NCI-H1092 treated with DMSO at 0.1 percent for 48 hours (cell line): ENCODE data around the gene CTNNA2.
"Not testable (repeated sequence)": the region's sequence is repeated elsewhere in the genome, so short reads cannot be mapped to it uniquely, and the experiment has no call there.

Experiments used
- DNase-seq: peaks from one replicate; lab custom pipeline; 2025; lab: John Stamatoyannopoulos, UW

CTNNA2 gene

DNA sequence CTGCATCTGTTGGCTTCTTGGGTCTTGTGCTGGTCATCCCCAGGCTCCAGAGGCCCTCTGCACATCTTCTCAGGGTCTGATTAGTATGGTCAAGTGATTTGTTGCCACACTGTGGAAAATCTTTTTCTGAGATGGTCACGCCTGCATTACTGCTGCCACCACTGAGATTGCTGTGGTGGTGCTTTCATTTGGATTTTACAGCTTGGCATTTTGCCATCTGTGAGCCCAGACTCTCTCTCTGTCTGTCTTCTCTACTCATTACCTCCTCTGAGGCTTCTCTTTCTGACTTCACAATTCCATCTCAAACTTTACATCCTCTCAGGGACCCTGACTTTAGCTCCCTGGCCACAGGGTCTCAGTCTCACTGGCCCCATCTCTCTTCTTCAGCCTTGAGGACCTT lies 637.1 kb downstream of the CTNNA2 start:
- no peak for DNase-seq

DNA sequence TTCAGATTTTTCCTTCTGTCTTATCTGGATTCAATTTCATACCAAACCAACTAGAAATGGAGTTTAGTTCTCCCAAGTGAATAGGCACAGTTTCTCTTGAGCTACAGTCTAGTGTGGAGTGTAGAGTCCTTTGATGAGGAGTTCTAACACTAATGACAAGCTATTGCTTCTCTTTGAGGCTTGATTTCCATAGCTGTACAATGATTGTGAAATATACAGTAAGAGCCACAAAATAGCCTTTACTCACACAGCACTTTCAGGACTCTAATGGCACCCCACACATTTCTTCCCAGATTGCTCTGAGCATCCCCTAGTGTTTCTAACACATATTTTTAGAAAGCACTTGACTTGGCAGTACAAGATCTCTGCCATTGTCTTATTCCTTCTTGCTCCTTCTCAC lies 638.4 kb downstream of the CTNNA2 start:
- DNase-seq, result no peak

GRCh38 chr2:80151651-80152050 lies 638.8 kb downstream of the CTNNA2 start:
- DNase-seq, result no peak

GRCh38 chr2:80153151-80153550 lies 640.3 kb downstream of the CTNNA2 start:
- DNase-seq, result no peak

GRCh38 chr2:80153768-80154167 lies 640.9 kb downstream of the CTNNA2 start:
- no peak for DNase-seq

DNA sequence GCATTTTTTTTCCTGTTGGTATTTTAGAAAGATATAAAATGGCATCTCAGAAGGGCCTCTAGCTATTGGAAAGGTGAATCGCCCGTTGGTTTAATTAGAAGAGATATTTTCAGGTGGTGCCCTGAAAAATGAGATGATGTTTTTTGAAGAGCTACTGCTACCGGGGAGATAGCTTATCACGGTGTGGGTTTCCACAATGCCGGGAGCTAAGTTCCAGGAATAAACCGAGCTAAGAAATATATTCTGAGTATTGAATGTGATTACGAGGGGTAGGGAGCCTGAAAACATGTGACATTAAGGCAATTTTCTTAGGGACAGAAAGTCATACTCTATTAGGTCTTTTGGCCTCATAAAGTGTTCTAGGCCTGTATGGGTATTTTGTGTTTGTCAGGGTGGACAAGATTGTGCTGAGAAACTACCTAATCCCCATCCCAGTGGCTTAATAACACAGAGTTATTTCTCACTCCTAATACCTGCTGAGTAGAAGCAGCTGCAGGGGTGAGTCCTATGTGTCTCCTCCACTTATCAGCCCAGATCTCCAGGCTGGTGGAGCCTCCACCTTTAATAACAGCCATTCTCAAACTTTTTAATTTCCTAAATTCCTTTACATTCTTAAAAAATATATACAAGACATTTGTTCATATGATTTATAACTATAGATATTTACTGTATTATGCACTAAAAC lies 641.5 kb downstream of the CTNNA2 start:
- DNase-seq, result no peak

GRCh38 chr2:80164375-80164774 lies 651.5 kb downstream of the CTNNA2 start:
- no peak for DNase-seq

GRCh38 chr2:80166483-80167171 lies 653.8 kb downstream of the CTNNA2 start:
- no peak for DNase-seq

DNA sequence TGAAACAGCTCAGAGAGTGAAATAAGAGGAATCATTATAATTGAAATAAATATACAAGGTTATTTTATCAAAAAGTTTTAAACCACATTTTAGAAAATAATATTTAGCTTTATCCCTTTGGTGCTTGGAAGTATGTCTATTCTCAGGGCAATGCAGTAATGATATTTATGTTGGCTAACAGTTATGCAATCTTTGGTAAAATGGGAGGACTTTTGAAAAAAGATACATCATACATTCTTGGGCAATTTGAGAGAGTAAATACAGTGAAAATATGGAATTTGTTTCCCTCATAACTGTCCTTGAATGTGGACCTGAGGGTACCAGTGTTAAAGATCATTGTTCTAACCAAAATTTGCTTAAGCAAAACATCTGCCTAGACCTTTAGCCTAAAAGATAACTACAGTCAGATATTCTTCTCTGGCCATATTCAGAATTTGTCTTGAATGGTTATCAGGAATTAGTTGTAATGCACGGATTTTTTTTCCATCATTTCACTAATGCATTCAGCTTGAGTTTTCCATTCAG lies 654.5 kb downstream of the CTNNA2 start:
- DNase-seq, result no peak

DNA sequence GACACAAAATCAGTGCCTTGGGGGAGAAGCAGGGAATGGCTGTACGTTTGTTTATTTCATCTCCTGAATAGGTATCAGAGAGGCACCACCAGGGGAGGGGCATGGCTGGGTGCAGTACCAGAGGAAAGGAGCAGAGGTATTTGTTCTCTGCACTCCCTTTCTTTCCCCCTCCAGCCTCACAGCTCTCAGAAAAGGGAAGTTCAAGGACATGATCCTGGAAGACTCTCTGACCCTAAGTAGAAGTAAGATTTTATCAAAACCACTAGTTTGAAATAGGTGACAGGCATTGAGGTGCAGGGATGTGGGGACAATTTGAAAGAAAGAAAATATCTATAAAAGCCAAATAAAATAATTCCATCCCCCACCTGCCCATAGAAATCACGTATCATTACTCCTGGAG lies 655.2 kb downstream of the CTNNA2 start:
- no peak for DNase-seq

DNA sequence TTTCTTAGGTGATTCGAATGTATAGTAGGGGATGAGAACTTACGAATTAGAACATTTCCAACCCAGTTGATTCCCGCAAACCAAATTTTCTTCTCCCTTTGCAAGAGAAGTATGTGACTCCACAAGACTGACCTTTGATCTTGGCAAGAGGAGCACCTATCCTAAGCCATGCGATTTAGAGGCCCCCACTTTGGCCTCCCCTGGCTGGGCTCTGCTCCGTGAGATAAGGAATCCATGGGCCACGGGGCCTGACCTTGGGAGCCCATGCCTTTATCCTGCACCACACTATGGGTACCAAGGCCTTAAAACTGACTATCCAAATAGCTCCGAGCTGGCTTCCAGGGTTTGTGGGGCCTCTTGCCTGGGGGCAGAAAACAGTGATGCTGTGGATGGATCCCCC lies 656.0 kb downstream of the CTNNA2 start:
- no peak for DNase-seq

DNA sequence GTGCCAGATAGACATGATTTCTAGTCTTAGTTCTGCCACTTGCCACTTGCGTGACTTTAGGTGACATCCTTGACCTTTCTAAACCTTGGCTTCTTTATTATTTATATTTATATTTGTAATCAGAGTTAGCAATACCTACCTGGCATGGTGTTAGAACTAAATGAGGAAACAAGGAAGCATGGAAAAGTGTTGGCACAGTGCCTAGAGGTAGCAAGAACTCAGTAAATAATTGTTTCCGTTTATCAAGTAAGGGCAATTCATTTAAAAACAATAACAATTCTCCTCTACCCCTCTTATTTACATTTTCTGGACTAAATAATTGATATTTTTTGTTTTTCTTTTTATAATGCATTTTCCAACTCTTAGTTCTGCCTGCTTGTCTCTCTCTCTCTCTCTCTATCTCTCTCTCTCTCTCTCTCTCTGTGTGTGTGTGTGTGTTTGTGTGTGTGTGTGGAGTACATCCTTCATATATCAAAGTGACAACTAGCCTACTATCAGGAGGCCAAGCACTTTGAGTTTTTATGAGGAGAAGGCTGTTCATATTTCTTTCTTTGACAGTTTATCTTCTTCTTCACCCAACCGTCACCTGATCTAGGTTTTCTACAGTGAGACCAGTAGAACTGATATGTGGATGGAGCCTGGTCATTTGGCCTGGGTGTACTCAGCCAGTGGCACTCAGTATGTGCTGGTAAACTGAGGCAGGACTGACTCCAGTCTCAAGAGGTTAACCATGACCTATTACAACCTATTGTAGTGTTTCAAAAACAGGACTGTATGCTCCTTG lies 657.2 kb downstream of the CTNNA2 start:
- DNase-seq, result no peak

DNA sequence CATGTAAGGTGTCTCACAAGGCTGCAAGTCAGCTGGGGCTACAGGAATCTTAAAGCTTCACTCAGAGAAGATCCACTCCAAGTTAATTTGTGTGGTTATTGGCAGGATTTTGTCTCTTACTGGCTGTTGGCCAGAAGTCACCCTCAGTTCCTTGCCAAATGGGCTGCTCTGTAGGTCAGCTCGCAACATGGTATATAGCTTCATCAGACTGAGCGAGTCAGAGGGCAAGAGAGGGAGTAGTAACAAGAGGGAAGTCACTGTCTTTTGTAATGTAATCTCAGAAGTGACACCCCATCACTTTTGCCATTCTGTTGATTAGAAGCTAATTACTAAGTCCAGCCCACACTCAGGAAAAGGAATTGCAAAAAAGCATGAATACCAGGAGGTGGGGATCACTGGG lies 672.2 kb downstream of the CTNNA2 start:
- no peak for DNase-seq

GRCh38 chr2:80186262-80186661 lies 673.4 kb downstream of the CTNNA2 start:
- no peak for DNase-seq

DNA sequence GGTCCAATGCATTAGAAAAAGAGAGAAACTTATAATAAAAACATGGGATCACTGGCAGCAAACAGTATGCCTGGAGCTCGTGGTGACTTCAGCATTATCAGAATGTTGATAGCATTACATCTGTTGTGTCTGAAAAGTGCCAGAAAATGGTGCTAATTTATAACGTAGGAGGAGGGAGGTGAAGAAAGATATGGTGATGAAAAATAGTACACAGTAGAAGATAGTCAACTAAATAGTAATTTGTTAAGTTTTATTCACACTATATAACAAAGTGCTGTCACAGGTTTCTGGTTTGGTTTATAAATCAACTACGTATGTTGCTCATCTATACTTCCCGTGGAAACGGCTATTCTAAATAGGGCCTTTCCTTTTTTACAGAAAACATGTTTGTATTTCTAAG lies 674.3 kb downstream of the CTNNA2 start:
- no peak for DNase-seq

DNA sequence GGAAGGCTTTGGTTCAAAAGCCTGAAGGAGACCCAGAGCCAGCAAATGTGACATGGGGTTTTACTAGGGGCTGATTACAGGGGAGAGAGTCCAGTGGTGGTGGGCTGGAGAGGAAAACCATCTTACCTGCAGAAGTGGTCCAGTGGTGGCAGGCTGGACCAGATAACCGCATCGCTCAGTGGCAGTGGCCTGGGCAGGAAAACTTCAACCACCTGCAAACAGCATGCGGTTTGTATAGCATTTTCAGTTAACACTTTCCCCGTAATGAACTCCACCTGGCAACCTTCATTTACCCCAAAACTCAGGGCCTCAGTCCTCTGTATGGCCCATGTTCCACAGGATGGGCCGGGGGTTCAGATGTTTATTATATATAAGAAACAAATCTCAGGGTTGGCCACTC lies 677.3 kb downstream of the CTNNA2 start:
- no peak for DNase-seq

GRCh38 chr2:80193566-80193965 lies 680.7 kb downstream of the CTNNA2 start:
- no peak for DNase-seq

GRCh38 chr2:80195034-80195433 lies 682.2 kb downstream of the CTNNA2 start:
- DNase-seq, result no peak

DNA sequence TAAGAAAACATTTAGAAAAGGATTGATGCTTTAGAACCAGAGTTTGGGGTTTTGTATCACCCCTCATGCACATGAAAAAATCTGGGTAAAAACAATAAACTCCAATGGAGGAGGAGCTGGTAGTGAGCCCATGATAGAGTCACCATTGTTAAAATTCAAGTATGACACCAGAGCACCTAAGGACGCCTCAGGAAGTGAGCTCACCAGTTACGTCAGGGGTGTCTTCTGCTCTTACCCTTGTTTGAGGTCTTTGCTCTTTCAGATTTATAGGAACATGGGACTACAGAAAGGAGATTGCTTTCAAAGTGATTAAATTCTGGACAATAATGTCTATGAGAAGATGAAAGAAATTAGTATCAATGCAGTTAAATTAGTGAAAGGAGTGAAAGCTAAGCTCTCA lies 685.2 kb downstream of the CTNNA2 start:
- no peak for DNase-seq

DNA sequence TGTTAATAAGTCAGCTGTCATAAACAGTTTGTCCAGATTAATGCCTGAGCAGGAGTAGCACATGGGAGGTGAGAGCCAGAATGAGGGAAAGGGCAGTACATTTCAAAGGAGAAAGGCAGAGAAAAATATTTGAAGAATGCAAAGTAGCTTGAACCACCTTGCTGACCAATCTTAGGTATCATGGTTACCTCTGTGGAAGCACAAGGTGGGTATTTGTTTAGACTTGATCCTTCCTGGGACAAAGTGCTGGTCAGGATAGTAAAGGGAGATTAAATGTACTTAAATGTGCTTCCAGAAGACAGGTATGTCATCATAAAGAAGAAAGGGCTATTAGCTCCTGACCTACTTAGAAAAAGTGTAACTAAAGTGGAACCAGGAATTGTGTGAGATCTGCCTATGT lies 686.7 kb downstream of the CTNNA2 start:
- DNase-seq, result no peak

DNA sequence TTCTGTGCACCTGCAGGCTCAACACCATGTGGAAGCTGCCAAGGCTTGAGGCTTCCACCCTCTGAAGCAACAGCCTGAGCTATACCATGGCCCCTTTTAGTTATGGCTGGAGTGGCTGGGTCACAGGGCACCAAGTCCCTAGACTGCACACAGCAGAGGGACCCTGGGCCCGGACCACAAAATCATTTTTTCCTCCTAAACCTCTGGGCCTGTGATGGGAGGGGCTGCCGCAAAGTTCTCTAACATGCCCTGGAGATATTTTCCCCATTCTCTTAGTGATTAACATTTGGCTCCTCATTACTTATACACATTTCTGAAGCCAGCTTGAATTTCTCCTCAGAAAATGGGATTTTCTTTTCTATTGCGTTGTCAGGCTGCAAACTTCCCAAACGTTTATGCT lies 691.1 kb downstream of the CTNNA2 start:
- DNase-seq, result not testable (repeated sequence)

GRCh38 chr2:80205498-80205897 lies 692.6 kb downstream of the CTNNA2 start:
- no peak for DNase-seq

- DNase-seq, result no peak
These were observed 696.6 kb downstream of the CTNNA2 start for GRCh38 chr2:80209458-80209857.
